ENCODE data around the gene CRTC1.

CRTC1 gene

DNA sequence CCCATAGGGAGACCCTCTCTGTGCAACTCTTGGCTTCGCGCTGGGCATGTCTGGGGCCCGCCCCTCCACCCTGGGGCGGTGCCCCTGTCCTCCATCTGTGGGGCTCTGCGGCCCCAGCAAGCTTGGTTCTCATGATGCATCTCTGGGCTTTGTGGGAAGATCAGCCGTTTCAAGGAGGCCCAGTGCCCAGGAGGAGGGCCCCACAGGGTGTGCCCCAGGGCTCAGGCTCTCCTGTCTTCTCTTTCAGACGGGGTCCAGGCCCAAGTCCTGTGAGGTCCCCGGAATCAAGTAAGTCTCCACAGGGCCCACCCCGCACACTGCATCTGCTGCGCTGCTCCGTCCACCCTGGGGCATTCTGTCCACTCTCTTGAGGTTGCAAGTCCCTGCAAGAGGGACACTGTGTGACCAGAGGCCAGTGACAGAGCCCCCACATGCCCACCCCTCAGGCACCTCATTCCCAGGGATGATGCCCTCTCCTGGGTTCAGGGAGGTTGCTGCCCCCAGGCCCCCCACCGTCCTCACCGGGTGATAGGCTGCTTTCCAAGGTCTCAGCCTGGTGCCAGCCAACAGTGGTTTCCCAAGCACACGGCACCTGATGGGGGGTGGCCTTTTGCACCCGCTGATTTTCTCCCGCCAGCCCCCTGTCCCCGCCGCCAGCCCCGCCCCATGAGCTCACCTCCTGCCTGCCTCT is 76.0 kb downstream of the CRTC1 start:
- TF ChIP-seq EZH2phosphoT487 (IDR thresholded peaks at IDR 0.05; ENCODE audit: low read length) = no peak
- TF ChIP-seq, protein P1, sequence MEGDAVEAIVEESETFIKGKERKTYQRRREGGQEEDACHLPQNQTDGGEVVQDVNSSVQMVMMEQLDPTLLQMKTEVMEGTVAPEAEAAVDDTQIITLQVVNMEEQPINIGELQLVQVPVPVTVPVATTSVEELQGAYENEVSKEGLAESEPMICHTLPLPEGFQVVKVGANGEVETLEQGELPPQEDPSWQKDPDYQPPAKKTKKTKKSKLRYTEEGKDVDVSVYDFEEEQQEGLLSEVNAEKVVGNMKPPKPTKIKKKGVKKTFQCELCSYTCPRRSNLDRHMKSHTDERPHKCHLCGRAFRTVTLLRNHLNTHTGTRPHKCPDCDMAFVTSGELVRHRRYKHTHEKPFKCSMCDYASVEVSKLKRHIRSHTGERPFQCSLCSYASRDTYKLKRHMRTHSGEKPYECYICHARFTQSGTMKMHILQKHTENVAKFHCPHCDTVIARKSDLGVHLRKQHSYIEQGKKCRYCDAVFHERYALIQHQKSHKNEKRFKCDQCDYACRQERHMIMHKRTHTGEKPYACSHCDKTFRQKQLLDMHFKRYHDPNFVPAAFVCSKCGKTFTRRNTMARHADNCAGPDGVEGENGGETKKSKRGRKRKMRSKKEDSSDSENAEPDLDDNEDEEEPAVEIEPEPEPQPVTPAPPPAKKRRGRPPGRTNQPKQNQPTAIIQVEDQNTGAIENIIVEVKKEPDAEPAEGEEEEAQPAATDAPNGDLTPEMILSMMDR (IDR thresholded peaks at IDR 0.05; ENCODE audit: low read length) = no peak
- TF ChIP-seq EZH2 (optimal IDR thresholded peaks at IDR 0.05; ENCODE audit: low read depth, low read length) = no peak
- Histone ChIP-seq H3K9ac (ENCODE audit: low read length) (no peak overlapping the region), H2AFZ (ENCODE audit: low read length) (no peak overlapping the region), H3K9me2 (replicated peaks; ENCODE audit: insufficient read depth, low read length) (no peaks in the 10 kb centered on the region), H3K27me3 (replicated peaks; ENCODE audit: insufficient read depth, low read length) (no peaks in the 10 kb centered on the region), H3K4me3 (ENCODE audit: low read length) (no peak overlapping the region), H3F3A (ENCODE audit: insufficient read depth, low read length) (no peaks in the 10 kb centered on the region), H3K27ac (ENCODE audit: low read length) (no peak overlapping the region), H4K20me1 (ENCODE audit: insufficient read depth, low read length) (no peaks in the 10 kb centered on the region), H3K9me3 (replicated peaks; ENCODE audit: insufficient read depth, low read length) (no peaks in the 10 kb centered on the region), H3K4me1 (ENCODE audit: low read length) (0 out of 2 replicates have a peak, but pooled peaks cover 1% of the 10 kb centered on the region), H3K36me3 (replicated peaks; ENCODE audit: insufficient read depth, low read length) (no peaks in the 10 kb centered on the region), H3K4me2 (ENCODE audit: low read depth, low read length) (no peak overlapping the region), H3K79me2 (ENCODE audit: low read length) (no peaks in the 10 kb centered on the region)
- DNase-seq = no peak

DNA sequence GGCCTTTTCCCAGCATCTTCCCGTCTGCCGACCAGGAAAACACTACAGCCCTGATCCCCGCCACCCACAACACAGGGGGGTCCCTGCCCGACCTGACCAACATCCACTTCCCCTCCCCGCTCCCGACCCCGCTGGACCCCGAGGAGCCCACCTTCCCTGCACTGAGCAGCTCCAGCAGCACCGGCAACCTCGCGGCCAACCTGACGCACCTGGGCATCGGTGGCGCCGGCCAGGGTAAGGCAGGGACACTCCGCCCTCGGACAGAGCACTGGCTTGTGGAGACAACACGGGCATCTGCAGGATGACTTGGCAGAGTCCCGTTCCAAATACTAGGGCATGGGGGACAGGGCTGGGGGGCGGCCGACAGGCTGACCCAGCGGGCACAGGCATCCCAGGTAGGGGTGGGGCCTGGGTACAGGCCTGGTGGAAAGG is 76.5 kb downstream of the CRTC1 start:
- DNase-seq = no peak
- TF ChIP-seq, protein P1 (IDR thresholded peaks at IDR 0.05; ENCODE audit: low read length) = no peak
- TF ChIP-seq EZH2 (optimal IDR thresholded peaks at IDR 0.05; ENCODE audit: low read depth, low read length) (no peak), EZH2phosphoT487 (IDR thresholded peaks at IDR 0.05; ENCODE audit: low read length) (no peak)
- no peak overlapping the region for H2AFZ ChIP-seq (ENCODE audit: low read length)
- no peaks in the 10 kb centered on the region for H3F3A ChIP-seq (ENCODE audit: insufficient read depth, low read length)
- H3K4me1 ChIP-seq (ENCODE audit: low read length) = peaks cover 5% of the 10 kb centered on the region
- H3K36me3 ChIP-seq (replicated peaks; ENCODE audit: insufficient read depth, low read length) = no peaks in the 10 kb centered on the region
- no peak overlapping the region for H3K4me2 ChIP-seq (ENCODE audit: low read depth, low read length)
- H3K9me3 ChIP-seq (replicated peaks; ENCODE audit: insufficient read depth, low read length) = no peaks in the 10 kb centered on the region
- no peak overlapping the region for H3K4me3 ChIP-seq (ENCODE audit: low read length)
- no peaks in the 10 kb centered on the region for H3K27me3 ChIP-seq (replicated peaks; ENCODE audit: insufficient read depth, low read length)
- no peak overlapping the region for H3K9ac ChIP-seq (ENCODE audit: low read length)
- no peaks in the 10 kb centered on the region for H3K79me2 ChIP-seq (ENCODE audit: low read length)
- no peaks in the 10 kb centered on the region for H4K20me1 ChIP-seq (ENCODE audit: insufficient read depth, low read length)
- no peak overlapping the region for H3K27ac ChIP-seq (ENCODE audit: low read length)
- H3K9me2 ChIP-seq (replicated peaks; ENCODE audit: insufficient read depth, low read length) = no peaks in the 10 kb centered on the region

DNA sequence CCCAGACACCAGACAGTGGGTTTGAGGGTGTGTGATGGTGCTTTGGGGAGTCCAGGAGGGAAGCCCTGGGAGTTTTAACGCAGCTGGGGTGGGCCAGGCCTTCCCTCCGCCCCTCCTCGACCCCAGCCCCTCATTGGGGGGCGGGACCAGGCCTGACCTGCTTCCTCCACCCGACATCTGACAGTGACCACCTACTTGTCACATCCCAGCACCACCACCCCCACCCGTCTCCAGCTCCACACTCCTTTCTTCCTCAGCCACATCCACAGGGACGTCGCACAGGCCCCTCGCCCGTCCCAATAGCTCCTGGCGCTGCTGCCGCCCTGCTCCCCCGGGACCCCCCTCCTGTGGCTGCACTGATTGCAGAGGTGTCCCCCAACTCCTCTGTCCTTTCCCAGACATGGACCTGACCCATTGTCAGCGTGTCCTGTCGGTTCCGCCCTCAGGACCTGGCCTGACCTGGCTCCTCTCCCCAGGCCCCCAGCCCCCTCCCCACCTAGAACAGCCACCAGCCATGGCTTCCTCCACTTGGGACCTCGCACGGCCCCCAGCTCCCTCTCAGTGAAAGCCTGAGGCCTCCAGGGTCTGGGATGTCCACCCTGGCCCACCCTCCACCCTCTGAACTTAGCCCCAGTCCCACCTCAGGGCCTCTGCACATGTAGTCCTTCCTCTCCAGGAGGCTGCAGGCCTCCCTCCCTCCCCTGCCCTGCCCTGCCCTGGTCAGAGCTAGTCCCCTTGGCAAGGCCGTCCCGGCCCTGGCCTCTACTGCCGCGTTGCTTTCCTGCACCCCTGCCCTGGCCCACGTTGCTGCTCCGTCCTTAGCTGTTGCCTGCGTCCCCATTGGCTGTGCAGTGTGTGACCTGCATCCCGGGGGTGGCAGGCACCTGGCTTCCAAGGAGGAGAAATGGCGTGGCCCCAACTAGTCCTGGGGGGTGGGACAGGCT is 77.2 kb downstream of the CRTC1 start:
- no peaks in the 10 kb centered on the region for H3K27me3 ChIP-seq (replicated peaks; ENCODE audit: insufficient read depth, low read length)
- H3K4me2 ChIP-seq (ENCODE audit: low read depth, low read length) = no peak overlapping the region
- no peak overlapping the region for H3K9ac ChIP-seq (ENCODE audit: low read length)
- no peak overlapping the region for H3K27ac ChIP-seq (ENCODE audit: low read length)
- H2AFZ ChIP-seq (ENCODE audit: low read length) = no peak overlapping the region
- H3K4me3 ChIP-seq (ENCODE audit: low read length) = no peak overlapping the region
- DNase-seq = no peak
- H3K9me2 ChIP-seq (replicated peaks; ENCODE audit: insufficient read depth, low read length) = no peaks in the 10 kb centered on the region
- peaks cover 8% of the 10 kb centered on the region for H3K4me1 ChIP-seq (ENCODE audit: low read length)
- H3F3A ChIP-seq (ENCODE audit: insufficient read depth, low read length) = no peaks in the 10 kb centered on the region
- H4K20me1 ChIP-seq (ENCODE audit: insufficient read depth, low read length) = no peaks in the 10 kb centered on the region
- no peaks in the 10 kb centered on the region for H3K36me3 ChIP-seq (replicated peaks; ENCODE audit: insufficient read depth, low read length)
- no peaks in the 10 kb centered on the region for H3K9me3 ChIP-seq (replicated peaks; ENCODE audit: insufficient read depth, low read length)
- H3K79me2 ChIP-seq (ENCODE audit: low read length) = no peaks in the 10 kb centered on the region
- TF ChIP-seq EZH2phosphoT487 (IDR thresholded peaks at IDR 0.05; ENCODE audit: low read length) (no peak), EZH2 (optimal IDR thresholded peaks at IDR 0.05; ENCODE audit: low read depth, low read length) (no peak)
- TF ChIP-seq, protein P1 (IDR thresholded peaks at IDR 0.05; ENCODE audit: low read length) = no peak

Measured in MM.1S (cell line).